Measurements from ENCODE around the gene APOL1.
"Not testable (repeated sequence)": the region's sequence is repeated elsewhere in the genome, so short reads cannot be mapped to it uniquely, and the experiment has no call there.

APOL1 gene

GRCh38 chr22:36289406-36289870 is 36.5 kb downstream of the APOL1 start:
- in situ Hi-C loops (cut with HindIII; ENCODE audit: low sequenced_read_pairs): no loop called here
- no peak for DNase-seq (ENCODE audit: low read depth)
- H3K4me3 ChIP-seq (ENCODE audit: low read depth, low read length): no peak overlapping the region
- no peak for TF ChIP-seq CTCF (IDR thresholded peaks at IDR 0.05; ENCODE audit: low read depth, low read length, missing control alignments)

GRCh38 chr22:36289948-36290371 is 37.0 kb downstream of the APOL1 start:
- in situ Hi-C loops (cut with HindIII; ENCODE audit: low sequenced_read_pairs); DNase-seq (ENCODE audit: low read depth); H3K4me3 ChIP-seq (ENCODE audit: low read depth, low read length): not testable (repeated sequence)

DNA sequence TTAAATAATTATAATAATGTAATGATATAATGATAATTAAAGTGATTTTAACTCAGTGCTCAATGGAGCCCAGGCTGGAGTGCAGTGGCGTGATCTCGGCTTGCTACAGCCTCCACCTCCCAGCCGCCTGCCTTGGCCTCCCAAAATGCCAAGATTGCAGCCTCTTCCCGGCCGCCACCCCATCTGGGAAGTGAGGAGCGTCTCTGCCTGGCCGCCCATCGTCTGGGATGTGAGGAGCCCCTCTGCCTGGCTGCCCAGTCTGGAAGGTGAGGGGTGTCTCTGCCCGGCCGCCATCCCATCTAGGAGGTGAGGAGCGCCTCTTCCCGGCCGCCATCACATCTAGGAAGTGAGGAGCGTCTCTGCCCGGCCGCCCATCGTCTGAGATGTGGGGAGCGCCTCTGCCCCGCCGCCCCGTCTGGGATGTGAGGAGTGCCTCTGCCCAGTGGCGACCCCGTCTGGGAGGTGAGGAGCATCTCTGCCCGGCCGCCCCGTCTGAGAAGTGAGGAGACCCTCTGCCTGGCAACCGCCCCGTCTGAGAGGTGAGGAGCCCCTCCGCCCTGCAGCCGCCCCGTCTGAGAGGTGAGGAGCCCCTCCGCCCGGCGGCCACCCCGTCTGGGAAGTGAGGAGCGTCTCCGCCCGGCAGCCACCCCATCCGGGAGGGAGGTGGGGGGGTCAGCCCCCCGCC is 37.6 kb downstream of the APOL1 start:
- H3K4me3 ChIP-seq (ENCODE audit: low read depth, low read length); in situ Hi-C loops (cut with HindIII; ENCODE audit: low sequenced_read_pairs); DNase-seq (ENCODE audit: low read depth): not testable (repeated sequence)

DNA sequence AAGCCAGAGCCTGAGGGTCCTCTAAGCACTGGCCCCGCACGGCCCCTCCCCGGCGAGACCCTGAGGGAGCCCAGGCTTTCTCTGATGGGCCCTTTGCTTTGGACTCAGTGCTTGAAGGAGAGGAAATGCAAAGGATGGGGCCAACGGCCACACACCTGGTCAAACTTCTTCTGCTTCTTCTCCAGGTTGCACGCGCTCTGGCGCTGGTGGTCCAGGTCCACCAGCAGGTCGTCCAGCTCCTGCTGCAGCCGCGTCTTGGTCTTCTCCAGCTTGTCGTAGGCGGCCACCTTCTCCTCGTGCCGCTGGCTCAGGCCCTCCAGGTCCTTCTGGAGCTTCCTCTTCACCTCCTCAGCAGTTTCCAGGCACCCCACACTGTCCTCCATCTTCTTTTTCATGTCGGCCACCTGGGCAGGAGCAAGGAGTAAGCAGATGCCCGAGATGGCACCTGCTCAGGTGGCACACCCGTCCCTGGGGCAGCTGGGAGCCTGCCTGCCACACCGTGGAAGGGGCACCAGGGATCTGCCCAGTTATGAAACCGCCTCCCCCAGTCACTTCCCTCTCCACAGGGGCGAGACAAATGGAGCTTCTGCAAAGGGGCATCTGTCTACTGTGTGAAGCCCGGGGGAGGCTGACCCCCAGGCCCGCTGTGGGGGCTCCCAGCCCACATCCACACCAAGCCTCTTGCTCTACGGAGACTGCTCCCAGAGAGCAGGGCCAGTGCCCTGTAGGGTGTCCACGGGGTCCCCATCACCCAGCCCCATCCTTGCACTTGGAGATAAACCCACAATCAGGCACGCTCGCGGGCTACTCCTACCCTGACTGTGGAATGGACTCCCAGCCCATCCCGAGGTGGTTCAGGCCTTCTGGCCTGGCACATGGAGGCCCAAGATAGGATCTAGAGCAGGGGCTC is 39.2 kb downstream of the APOL1 start:
- no peak overlapping the region for H3K4me3 ChIP-seq (ENCODE audit: low read depth, low read length)
- DNase-seq (ENCODE audit: low read depth): no peak
- no peak for TF ChIP-seq CTCF (IDR thresholded peaks at IDR 0.05; ENCODE audit: low read depth, low read length, missing control alignments)
- in situ Hi-C loops (cut with HindIII; ENCODE audit: low sequenced_read_pairs): no loop called here

GRCh38 chr22:36292823-36293530 is 40.0 kb downstream of the APOL1 start:
- no peak for TF ChIP-seq CTCF (IDR thresholded peaks at IDR 0.05; ENCODE audit: low read depth, low read length, missing control alignments)
- H3K4me3 ChIP-seq (ENCODE audit: low read depth, low read length): no peak overlapping the region
- in situ Hi-C loops (cut with HindIII; ENCODE audit: low sequenced_read_pairs): no loop called here
- no peak for DNase-seq (ENCODE audit: low read depth)

- no peak overlapping the region for H3K4me3 ChIP-seq (ENCODE audit: low read depth, low read length)
- no peak for DNase-seq (ENCODE audit: low read depth)
- TF ChIP-seq CTCF (IDR thresholded peaks at IDR 0.05; ENCODE audit: low read depth, low read length, missing control alignments): no peak
- in situ Hi-C loops (cut with HindIII; ENCODE audit: low sequenced_read_pairs): no loop called here
These were observed 40.8 kb downstream of the APOL1 start for GRCh38 chr22:36293606-36294292.

DNA sequence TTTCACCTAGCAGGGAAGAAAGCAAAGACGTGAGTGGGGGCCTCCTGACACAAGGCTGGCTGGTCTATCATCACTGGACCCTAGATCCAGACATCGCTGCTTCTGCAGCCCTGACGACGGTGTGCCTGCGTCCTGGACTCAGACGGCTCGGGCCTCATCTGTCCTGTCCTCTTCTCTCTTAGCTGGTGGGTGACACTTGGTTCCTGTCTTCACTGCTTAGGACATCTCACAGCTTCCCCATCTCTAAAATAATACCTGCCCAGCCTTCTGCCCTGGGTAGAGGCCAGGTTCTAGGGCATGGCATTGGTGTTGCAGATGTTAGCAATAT is 41.3 kb downstream of the APOL1 start:
- no peak overlapping the region for H3K4me3 ChIP-seq (ENCODE audit: low read depth, low read length)
- no peak for TF ChIP-seq CTCF (IDR thresholded peaks at IDR 0.05; ENCODE audit: low read depth, low read length, missing control alignments)
- no peak for DNase-seq (ENCODE audit: low read depth)
- in situ Hi-C loops (cut with HindIII; ENCODE audit: low sequenced_read_pairs): no loop called here
